NCI-H1048 (cell line): Measurements from ENCODE around the gene ARNT2.

Source experiments
- DNase-seq: peaks from one replicate; lab custom pipeline; 2025; lab: John Stamatoyannopoulos, UW

ARNT2 gene

DNA sequence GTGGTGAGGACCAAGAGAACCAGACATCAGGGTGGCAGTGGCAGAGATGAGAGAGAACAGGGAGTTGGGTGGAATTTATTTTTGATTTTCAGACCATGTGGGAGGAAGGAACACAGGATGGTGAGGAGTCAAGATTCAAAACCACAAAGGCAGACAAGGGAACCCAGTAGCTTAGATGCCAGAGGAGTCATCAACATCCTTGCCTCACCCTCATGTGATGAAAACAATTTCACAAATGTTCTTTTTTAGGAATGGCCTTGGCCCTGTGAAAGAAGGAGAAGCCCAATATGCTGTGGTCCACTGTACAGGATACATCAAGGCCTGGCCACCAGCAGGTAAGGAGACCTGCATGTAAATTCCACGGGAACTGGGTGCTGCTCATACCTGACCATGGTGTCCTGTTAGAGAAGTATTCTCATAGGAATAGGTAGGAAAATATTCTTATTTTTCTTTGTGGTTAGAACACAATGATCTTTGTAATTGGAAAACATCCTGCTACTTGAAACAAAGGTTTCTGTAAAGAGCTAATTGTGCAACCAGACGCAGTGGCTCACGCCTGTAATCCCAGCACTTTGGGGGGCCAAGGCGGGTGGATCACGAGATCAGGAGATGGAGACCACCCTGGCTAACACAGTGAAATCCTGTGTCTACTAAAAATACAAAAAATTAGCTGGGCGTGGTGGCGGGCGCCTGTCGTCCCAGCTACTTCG, 110.0 kb downstream of the ARNT2 start:
- DNase-seq = no peak

DNA sequence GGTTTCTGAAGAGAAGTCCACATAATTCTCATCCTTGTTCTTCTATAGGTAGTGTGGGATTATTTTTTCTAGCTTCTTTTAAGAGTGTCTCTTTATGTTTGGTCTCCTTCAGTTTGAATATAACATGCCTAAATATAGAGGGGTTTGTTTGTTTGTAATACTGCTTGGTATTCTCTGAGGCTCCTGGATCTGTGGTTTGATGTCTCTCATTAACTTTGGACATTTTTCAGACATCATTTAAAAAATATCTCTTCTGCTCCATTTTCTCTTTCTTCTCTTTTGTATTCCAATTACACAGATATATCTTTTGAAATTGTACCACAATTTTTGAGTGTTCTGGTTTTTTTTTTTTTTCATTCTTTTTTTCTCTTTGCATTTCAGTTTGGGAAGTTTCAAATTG, 113.1 kb downstream of the ARNT2 start:
- DNase-seq = no peak

DNA sequence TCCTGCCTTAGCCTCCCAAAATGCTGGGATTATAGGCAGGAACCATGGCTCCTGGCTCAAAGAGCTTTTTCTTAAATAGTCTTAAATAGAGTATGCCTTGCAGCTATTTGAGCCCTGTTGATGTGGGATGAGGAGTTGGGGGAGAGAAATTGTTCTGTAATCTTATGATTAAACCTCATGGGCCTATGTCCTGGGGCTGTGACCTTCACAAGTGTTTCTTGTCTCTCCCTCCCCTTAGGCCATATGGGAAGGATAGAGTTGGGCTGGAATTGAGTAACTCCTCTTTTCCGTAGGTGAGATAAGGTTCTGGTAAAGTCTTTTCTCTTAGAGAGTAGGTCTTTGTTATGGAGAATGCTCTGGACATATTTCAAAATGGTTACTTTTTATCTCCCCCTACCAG, 114.3 kb downstream of the ARNT2 start:
- DNase-seq = no peak

GRCh38 chr15:80523746-80524145, 119.6 kb downstream of the ARNT2 start:
- no peak for DNase-seq

DNA sequence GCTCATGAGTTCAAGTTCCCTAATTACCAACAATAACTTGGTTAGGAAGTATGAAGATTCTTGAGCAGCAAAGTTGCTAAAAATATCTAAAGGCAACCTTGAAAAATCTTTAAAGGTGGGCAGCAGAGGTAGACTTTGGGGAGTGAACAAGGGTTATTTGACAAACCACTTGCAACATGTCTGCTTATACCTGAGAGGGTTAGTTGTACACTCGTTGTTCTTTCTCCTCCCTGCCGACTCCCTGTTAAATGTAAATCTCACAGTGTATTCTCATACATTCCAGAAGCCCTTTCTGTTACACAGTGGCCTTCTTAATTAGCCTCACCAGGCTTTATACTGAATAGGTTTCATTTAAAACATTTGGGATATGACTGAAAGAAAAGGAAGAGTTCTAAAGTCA, 121.7 kb downstream of the ARNT2 start:
- DNase-seq = no peak

- no peak for DNase-seq
These were observed 122.6 kb downstream of the ARNT2 start for GRCh38 chr15:80526556-80527340.

- DNase-seq = no peak
These were observed 123.2 kb downstream of the ARNT2 start for GRCh38 chr15:80527406-80527805.

DNA sequence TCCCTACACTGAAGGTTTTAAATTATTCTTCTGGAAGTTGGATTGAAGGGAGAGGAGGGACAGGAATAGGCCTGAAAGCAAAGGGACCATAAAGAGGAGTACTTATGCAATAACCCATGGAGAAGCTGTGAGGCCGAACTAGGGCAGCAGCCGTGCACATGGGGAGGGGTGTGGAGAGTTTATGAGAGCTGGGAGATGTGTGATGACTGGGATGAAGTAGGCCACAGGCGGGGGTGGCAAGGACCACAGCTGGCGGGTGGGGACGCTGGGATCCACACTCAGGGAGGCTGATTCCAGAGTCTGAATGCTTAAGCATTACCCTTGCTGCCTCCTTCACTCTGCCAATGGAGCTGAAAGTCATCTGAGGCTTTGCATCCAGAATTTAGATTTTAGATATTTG, 123.8 kb downstream of the ARNT2 start:
- no peak for DNase-seq

DNA sequence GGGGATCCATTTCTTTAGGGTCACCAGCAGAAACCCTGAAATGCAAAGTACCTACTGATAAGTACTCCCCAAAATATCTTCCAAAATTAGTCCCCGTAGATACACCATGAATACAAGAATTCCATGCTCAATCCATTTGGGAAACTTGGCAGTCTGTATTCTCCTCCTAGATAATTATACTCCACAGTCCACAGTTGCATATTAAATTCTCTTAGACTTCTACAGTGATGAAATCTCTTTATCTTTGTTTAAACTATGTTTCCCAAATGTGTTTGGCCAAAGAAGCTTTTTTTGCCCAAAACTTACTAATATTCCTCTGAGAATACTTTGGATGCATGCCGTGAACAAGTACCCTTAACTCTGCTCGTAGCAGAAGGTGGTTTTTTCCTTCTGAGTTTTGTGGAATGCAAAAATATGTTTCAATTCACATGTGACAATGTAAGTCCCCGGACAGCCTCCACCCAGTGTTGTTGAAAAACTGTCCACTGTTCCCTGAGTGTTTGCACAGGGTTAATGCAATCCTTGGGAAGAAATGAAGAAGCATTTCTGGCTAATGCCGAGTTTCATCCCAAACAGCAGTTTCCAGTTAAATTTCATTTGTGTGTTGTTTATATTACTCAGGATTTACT, 126.7 kb downstream of the ARNT2 start:
- no peak for DNase-seq

DNA sequence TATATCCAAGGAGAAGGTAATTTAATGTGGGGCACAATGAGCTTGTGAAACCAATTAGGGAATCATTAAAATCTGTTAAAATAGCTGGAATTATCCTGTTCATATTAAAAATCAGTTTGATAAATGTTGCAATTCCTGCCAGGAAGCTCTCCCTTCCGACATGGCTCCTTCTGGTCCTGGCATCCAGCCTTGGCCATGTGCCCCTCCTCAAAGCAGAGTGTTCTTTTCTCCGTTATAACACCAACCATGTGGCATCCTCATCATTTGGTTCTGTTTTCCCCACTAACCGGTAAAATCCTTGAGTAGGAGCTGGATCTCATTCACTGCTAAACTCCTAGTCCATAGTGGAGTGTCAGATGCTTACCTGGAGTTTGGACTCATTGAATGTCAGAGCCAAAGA, 127.2 kb downstream of the ARNT2 start:
- no peak for DNase-seq

GRCh38 chr15:80531796-80532195, 127.6 kb downstream of the ARNT2 start:
- DNase-seq = no peak

GRCh38 chr15:80533790-80534333, 129.7 kb downstream of the ARNT2 start:
- DNase-seq = no peak

GRCh38 chr15:80536231-80536630, 132.0 kb downstream of the ARNT2 start:
- no peak for DNase-seq

DNA sequence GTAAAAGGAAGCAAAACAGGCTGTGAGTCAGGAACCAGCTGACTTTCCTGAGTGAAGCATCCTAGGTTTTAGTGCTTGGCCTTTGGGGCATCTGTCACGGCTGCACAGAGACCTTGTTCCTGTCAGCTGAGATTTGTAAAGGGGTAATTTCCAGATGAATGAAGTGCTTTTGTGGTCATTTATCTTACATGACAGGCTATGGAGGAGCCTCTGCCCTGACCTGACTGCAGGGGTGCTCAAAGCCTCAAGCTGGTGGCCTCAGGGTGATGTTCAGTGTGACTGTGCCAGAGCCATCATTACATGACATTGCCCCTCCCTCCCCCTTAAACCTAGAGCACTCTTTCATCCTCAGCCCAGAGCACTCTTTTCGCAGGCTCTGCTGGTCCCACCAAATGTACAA, 132.5 kb downstream of the ARNT2 start:
- DNase-seq = no peak

DNA sequence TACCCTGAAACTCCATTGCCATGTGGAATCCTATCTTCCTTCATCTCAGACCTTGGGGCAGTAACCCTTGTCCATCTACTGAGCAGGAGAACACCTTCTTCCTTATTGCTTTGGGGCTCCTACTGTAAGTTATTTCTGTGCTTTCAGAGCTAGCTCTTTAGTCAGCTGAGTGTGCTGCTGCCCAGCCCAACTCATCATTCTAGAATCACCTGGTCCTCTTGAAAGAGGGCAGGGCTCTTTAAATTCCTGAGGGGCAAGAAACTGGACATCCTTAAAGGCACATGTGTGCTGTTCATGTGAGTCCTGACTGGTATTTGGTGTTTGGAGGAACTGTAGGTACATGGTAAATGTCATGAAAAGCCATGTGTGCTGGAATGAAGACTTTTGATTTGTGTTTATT, 140.9 kb downstream of the ARNT2 start:
- no peak for DNase-seq

GRCh38 chr15:80547264-80547663, 143.1 kb downstream of the ARNT2 start:
- no peak for DNase-seq

- no peak for DNase-seq
These were observed 145.0 kb downstream of the ARNT2 start for GRCh38 chr15:80549191-80549590.

- DNase-seq = no peak
These were observed 145.5 kb downstream of the ARNT2 start for GRCh38 chr15:80549654-80550053.

- DNase-seq = no peak
These were observed 146.2 kb downstream of the ARNT2 start for GRCh38 chr15:80550219-80550907.

DNA sequence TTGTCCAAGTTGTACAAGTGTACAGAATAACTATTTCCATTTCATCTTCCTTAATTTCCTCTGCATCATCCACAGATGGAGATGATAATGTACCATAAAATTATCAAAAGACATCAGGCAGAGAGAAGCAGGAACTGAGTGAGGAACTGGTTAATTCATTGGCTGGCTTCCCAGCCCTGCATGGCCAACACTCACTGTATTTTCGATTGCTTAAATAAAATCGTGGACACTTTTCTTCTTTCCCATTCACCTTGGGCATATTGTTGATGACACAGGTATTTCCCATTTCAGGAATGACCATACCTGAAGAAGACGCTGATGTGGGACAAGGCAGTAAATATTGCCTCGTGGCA, 146.7 kb downstream of the ARNT2 start:
- no peak for DNase-seq

GRCh38 chr15:80551348-80551747, 147.2 kb downstream of the ARNT2 start:
- DNase-seq = no peak

GRCh38 chr15:80554560-80554959, 150.4 kb downstream of the ARNT2 start:
- no peak for DNase-seq
